Measurements from ENCODE around the gene PRCD. TPM values are rescaled to one million over a fixed set of nuclear protein-coding genes. Genes with fewer than 3 reads are reported as not detected.
"Not testable (repeated sequence)": the region's sequence is repeated elsewhere in the genome, so short reads cannot be mapped to it uniquely, and the experiment has no call there.

The PRCD gene
- total RNA-seq, 1 experiment from 2014 or later: not detected

DNA sequence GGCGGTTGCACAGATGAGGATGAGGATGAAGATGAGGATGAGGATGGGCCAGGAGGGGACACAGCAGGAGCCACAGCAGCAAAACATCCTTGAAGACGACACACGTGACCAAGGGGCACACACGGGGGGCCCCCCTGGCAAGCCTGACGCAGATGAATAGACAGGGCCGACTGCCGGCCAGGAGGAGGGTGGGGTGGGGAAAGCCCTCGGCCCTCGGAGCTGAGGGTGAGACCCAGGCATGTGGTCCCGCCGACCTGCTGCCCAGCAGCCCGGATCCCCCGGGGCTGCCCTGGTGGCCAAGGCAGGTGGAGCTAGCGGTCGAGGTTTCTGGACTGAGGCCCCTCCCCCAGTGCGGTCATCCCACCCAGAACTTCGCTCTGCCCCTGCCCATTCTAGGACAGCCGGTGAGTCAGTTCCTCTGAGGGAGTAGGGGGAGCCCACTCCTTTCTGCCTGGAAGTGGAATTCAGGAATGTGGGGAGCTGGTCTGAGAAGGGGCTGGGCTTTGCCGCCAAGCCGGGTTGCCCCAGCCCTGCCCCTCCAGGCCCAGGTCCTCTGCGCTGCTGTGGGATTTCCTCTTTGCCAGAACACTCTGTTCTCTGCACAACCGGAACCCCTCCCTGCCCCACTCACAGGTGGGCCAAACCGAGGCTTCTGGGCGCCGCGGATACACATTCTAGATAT lies 12.3 kb upstream of the PRCD start:
- no peak for DNase-seq (ENCODE audit: low spot score)

DNA sequence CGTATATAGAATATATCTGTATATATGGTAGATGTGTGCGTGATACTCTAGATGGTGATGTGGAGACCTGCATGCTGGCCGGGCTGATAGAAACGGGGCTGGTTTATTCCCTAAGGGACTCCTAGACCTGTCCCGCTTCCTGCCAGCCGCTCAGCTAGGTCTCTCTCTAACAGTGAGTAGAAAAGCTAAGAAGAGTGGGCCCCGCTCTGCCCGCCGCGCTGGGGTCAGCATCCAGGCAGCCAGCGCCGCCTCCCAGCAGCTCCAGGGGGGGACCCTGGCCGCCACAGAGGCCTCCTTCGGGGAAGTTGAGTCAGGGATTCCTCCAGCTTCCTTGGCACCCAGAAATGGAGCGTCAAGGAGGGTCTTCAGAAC lies 11.7 kb upstream of the PRCD start:
- no peak for DNase-seq (ENCODE audit: low spot score)

DNA sequence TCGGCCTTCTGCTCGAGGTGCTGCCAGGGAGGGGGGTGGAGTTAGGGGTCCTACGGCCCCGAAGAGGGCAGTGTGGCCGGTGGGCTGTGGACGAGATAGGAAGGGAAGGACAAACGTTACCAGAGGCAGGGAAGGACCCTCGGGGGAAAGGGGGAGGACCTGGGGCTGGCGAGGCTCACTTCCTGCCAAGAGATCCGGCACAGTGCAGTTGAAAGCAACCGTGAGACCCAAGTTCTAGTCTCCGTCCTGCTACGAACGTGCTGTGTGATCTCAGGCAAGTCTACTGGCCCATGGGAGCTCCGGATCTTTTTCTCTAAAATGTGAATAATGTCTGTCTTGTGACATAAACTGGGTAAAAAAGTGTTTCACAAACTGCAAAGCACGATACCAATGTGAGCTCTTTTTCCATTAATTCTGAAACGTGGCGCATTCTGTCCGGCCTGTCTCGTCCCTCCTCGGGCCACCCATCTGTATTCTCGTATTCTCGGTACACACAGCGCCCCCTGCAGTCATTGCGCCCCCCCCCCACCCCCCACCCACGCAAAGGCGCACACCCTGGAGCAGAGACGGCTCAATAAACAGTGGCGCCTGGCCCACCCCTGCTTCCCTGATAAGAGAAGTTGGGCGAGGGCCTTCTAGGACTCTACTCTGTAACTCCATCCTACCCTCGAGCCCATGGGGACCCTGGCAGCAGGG lies 11.2 kb upstream of the PRCD start:
- no peak for DNase-seq (ENCODE audit: low spot score)

DNA sequence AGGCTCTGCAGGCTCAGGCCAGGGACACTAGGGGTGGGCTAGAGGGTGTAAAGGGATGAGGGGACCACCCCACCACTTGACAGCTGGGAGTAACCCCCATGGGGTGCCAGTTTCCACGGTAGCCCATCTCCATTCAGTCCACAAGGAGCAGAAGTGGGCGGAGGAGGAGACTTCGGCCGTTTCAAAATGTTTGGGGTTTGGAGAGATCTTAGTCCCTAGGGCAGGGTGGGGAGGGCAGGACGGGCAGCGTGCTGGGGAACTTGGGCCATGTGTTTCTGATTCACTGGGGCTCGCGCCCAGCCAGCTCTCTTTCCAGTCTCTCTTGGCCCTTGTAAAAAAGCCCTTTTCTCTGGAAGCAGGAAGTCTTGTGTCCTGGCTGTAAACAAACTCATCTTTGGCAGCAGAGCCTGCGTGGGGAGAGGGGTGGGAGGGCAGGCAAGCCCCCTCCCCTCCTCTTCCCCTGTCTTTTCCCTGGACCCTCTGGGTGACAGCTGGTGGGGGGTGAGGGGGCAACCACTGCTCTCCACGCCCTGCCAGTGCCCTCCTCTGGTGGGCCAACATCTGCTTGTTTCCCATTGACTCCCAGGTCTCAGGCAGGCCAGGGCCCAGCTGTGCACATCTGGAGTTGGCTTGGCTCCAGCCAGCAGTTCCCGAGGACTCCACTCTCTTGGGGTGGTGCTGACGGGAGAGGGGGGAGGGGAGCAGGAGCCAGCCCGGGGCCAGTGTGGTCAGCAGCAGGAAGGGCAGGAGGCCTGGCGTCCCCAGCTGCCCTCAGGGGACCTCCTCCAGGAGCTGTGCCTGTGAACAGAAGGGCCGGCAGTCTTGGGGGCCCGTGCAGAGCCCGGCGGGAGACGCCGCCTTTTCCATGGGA lies 10.4 kb upstream of the PRCD start:
- DNase-seq (ENCODE audit: low spot score): no peak

DNA sequence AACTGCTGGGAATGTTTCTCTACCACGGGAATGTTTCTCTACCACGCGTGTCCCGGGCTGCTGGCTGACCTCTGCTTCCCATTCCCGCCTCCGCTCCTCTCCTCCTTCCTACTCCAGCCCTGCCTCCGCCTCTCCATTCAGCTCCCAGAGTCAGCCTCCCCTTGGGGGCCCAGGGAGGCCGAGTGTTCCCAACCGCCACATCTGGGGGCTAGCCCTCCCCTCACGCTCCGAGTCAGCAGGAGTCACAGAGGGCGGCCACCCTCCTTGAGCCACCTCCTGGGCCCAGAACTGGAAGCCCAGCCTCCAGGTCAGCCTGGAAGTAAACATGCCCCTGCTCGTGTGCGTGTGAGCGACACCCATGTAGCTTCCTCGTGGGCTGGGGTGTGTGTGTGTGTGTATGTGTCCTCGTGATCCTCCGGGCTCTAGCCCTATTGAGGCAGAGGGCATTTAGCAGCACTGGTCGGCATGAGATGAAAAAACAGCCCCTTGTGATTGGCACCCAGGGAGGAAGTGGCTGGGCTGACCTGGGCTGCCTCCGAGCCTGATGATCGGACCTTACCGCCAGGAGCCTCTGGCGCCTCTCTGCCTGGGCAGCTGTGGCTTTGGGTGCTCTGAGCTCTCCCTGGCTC lies 9.6 kb upstream of the PRCD start:
- DNase-seq (ENCODE audit: low spot score): no peak

DNA sequence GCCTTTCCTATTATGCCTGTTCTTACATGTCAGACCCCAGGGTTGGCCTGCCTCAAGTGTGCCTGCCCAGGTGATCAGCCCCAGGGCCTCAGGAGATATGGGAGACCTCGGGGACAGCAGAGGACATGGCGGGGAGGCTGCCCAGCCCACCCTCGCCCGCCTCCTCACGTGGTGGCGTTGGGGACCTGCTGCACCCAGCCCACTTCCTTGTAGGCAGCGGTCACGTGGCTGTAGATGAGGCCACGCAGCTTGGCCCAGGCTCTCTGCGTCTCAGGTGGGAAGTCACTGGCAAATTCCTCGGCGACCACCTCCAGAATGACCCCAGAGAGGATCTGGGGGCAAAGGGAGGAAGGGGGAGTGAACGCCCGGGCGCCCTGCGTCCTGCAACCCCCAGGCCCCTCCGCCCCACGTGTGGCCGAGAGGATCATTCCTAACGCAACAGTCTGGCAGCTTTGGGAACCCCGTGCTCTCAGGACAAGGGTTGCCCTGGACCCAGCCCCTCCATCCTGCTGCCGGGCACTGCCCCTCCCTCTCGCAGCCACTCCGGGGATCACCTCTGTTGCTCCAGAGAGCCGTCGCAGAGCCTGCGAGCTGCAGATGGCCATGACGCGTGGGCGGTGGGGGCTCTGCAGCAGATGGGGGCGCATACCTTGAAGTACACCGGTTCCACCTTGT lies 8.9 kb upstream of the PRCD start:
- no peak for DNase-seq (ENCODE audit: low spot score)

DNA sequence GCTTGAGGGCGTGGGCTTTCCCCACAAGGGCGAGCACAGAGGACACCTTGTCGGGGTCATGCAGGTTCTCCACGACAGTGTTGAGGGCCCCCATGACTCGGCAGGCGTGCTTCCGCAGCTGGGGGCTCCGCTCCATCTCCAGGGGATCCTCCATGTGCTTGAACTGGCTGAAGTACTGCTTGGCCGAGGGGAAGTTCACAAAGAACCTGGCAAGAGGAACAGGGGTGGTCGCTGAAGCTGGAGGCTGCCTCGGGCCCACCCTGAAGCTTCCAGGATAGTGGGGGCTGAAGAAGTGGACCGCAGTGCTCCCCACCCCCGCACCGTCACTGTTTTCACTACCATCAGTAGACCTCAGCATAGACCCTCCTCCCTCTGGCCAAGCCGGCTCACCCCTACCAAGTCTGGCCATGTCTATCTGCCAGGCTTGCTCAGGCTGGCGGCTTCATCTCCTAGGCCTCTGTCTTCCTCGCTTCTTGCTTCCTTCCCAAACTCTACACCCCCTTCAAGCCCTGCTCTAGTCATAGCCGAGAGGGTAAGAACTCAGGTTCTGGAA lies 8.3 kb upstream of the PRCD start:
- DNase-seq (ENCODE audit: low spot score): no peak

DNA sequence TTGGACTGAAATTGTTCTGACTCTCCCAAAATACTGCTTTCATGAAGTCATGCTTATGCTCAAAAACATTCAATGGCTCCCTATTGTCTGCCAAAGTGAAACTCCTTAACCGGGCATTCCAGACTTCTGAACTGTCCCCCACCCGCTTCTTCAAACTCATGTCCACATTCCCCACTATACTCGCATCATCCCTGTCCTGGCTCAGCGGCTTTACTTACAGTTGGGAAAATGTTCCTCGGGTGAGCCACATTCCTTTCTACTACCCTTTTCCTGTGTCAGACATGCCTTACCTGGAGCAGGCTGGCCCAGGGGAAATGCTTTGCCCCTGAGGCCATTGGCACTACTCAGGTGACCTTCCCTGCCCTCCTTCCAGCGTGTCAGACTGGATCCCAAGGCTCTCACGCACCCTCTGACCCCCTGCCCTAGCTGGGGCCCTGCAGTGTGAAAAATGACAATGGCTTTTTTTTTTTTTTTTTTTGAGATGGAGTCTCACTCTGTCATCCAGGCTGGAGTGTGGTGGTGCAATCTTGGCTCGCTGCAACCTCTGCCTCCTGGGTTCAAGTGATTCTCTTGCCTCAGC lies 7.7 kb upstream of the PRCD start:
- DNase-seq (ENCODE audit: low spot score): no peak

DNA sequence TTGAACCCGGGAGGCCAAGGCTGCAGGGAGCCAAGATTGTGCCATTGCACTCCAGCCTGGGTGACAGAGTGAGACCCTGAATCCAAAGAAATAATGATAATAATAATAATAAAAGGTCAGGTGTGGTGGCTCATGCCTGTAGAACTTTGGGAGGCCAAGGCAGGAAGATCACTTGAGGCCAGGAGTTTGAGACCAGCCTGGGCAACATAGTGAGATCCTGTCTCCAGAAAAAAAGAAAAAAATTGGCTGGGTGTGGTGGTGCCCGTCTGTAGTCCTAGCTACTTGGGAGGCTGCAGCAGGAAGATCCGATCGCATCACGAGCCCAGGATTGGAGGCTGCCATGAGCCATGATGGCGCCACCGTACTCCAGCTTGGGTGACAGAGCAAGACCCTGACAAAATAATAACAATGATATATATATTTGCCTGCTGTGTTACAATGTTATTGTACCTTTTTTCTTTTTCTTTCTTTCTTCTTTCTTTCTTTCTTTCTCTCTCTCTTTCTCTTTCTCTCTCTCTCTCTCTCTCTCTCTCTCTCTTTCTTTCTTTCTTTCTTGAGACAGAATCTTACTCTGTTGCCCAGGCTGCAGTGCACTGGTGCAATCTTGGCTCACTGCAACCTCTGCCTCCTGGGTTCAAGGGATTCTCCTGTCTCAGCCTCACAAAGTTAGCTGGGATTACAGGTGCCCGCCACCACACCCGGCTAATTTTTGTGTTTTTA lies 6.0 kb upstream of the PRCD start:
- not testable (repeated sequence) for DNase-seq (ENCODE audit: low spot score)

DNA sequence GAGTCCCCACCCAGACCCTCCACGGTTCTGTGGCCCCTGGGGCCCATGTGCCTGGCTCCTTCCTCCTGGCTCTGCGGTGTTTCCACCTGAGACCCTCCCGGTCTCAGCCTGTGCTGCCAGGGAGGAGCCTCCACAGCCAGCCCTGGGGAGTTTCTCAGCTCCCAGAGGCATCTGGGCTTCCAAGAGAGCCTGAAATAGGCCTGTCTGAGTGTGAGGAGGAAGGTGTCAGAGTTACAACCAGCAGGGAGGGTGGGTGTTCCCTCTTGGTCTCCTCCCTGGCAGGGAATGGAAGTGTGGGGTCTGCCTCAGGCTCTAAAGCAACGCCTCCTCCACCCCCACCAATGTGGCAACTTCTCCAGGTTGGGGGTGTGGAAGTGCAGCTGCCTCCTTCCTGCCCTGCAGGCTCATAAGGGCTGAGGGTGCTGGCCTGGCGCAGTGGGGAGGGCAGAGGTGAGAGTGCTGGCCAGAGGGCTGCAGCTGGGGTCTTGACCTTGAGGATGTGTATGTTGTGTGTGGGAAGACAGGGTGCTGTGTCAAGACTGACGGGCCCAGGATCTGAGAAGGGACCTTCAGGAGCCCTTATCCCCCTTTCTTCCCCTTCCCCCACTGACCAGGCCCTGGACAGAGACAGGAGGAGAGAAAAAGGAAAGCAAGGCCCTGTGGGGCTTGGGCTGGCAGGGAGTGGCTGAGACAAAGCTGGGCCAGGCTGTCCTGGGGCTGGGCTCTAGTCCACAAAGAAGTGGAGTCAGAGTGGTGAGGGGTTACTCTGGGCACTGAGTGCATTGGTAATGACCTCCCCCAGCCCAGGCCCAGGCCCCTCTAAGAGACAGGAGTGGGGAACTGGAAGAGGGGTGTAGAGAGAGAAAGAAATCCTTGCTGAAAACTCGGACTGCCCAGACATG lies 4.8 kb upstream of the PRCD start:
- DNase-seq (ENCODE audit: low spot score): no peak

DNA sequence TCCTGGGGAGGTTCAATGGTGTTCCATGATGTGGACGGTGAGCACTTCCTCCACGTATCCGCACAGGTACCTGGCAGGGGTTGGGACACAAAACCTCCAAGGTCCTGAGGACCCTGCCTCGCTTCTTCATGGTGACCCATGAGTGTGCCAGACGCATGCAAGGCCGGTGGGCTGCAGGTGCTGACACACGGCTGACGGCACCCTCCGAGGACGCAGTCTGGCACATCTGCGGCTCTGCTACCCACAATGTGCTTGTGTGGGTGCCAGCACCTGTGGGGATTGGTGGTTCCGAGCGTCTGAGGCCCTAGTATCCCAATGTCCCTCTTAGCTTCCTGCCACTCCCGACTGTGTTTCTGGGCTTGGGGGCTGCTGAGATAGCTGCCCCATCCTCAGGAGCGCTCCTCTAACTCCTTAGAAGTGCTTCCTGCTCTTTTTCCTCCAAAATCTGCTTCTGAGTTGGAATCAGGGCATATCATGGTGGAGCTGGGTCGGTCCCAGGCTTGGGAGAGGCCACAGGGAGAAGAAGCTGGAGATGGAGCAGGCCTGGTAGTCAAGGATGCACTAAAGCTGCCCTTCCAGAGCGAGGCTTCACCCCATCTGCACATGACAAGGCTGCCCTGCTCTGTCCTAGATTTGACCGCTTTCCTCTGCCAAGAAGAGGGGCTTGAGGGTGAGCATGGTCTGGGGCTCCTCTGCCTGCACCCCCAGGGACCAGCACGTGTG lies 3.9 kb upstream of the PRCD start:
- no peak for DNase-seq (ENCODE audit: low spot score)

DNA sequence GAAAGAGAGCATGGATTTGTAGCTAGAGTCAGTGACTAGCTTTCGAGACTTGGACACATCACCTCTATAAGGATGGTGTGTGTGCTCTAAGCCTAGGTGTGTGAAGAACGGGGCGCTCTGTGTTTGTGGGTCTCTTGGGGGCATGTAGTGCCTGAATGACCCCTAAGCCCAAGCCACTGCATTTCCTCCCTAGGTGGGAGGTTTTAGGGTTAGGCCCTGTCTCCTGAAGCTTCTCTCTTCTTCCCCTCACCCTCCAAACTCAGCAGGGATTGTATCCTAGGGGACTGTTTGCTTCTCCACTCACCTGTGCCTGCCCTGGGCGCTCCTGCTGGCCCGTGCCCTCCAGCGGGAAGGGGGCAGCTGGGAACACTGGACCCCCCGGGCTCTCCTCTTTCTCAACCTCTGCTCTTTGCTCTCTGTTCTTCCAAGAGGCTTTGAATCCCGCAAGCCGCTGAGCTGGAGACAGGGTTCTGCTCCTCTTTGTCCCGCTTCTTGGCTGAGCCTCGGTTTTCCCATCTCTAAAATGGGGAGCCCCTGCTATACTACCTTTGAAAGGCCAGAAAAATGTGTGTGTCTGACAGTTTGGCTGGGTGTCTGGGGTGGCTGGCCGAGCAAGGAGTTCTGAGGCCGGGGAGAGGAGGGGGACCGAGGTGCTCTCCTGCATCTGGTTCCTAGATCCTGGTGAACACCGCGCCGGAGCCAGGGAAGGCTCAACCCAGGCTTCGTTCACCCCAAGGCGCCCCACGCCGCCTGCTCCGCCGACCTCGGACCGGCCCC lies 3.1 kb upstream of the PRCD start:
- DNase-seq (ENCODE audit: low spot score): no peak

DNA sequence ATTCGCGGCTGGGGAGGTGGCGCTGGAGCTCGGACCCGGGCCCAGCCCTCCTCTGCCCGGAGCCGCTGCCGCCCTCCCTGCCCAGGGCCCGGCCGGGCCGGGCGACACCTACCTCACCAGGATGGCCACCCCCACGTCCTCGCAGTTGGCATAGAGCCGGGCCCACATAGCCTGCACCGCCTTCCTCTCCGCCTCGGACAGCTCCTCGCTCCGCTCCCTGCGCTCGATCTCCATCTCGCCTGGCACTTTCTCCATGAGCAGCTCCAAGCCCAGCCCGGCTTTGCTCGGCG lies 2.6 kb upstream of the PRCD start:
- no peak for DNase-seq (ENCODE audit: low spot score)

DNA sequence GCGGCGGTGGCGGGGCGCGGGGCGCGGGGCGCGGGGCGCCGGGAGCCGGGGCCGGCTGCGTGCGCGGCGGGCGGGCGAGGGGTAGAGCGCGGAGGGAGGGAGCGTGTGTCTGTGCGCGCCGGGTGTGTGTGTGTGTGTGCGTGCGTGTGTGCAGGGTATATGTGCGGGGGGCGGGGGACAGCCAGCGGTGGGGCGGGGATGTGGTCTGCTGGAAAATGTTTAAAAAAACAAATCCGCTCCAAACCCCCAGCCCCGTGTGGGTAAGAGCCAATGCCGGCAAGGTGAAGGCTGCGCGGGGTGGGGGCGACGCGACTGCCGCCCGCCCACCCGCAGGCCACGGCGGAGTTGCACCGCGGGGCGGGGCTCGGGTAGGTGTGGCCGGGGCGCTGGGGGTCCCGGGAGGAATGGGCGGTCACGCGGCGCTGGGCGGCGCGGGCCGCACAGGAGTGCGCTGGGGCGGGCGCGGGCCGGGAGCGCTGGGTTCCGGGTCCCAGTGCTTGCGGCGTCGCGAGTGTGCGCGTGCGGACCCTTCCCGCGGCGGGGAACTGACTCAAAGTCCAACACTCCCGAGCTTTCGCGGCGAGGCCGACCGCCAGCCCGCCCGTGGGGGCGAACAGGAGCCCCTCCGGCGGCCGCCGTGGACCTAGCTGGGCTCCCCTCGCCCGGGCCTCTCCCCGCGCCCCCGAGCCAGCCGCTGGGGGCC lies 2.1 kb upstream of the PRCD start, which contains the start of gene CYGB:
CYGB (minus strand) TSS at position 132 of the 703 bp plus-strand sequence. CDS start 167 bp downstream, outside the sequence.
- no peak for DNase-seq (ENCODE audit: low spot score)

DNA sequence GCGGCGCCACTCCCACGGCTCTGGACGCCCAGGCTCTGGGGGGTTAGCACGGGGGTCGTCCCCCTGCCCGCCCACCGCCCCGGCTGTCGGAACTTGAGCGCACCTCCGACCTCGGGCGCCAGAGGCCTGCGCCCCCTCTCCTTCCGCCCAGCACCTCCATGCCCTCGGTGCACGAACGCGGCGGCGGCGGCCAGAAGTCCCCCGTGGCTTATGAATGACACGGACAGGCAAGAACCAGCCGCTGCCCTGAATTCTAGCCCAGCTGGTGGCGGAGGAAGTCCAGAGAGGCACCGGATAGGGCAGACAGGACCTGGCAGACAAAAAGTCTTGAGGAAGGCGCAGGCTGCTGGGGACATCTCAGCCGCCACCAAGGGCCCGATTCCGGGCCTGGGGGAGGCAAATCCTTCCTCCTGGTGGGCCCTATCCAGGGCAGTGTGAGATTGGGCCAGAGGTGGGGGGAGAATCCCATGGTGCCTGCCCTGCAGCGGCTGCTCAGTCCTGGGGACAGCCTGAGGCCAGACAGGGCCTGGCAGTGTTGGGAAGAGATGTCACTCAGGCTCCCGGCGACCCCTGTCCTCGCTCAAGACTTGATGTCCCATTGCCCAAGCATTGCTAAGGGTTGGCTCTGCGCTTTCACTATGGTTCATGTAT lies 1.4 kb upstream of the PRCD start:
- DNase-seq (ENCODE audit: low spot score): no peak

DNA sequence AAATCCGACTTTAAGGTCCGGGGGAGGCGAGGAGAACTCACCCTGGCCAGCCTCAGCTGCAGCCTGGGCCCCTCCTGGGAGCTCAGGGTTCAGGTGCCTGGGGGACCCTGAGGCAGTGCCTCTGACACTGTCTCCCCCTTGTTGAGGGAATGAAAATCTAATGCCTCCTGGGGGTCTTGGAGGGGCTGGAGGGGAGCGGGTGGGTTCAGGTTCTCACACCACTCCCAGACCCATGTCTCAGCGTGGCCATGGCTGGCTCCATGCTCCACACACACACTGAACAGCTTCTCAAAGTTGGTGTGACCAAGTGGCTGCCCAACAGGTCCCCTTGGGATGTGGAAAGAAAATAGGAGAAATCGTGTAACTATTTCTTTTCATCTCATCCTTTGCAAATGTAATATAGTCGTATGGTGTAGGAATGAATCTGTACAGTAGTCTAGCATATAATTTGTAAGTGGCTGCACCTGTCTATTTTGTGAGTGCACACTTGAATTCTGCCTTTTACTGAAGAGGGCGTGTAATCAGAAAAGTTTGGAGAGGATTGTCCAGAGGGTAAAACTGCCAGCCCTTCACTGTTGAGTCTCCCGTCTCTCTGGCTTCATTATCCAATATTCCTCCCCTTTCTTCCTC lies 788 bp upstream of the PRCD start:
- no peak for DNase-seq (ENCODE audit: low spot score)

Measured in HT-29 (cell line).